NCI-H146 (cell line): ENCODE data around the gene LGALS1.

Experiments used
- DNase-seq: peaks from one replicate; lab custom pipeline; 2025; lab: John Stamatoyannopoulos, UW

LGALS1 gene

DNA sequence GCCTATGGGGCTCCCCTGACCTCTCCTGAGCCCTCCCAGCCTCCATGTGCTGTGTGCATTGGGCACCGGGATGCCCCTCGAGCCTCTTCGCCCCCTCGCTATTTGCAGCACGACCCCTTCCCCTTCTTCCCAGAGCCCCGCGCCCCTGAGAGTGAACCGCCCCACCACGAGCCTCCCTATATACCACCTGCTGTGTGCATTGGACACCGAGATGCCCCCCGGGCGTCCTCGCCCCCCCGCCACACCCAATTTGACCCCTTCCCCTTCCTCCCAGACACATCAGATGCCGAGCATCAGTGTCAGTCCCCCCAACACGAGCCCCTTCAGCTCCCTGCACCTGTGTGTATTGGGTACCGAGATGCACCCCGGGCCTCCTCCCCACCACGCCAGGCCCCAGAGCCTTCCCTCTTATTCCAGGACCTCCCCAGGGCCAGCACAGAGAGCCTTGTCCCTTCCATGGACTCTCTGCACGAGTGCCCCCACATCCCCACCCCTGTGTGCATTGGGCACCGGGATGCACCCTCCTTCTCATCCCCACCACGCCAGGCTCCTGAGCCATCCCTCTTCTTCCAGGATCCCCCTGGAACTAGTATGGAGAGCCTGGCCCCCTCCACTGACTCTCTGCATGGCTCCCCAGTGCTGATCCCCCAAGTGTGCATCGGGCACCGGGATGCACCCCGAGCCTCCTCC, 50.3 kb downstream of the LGALS1 start:
- DNase-seq = no peak

DNA sequence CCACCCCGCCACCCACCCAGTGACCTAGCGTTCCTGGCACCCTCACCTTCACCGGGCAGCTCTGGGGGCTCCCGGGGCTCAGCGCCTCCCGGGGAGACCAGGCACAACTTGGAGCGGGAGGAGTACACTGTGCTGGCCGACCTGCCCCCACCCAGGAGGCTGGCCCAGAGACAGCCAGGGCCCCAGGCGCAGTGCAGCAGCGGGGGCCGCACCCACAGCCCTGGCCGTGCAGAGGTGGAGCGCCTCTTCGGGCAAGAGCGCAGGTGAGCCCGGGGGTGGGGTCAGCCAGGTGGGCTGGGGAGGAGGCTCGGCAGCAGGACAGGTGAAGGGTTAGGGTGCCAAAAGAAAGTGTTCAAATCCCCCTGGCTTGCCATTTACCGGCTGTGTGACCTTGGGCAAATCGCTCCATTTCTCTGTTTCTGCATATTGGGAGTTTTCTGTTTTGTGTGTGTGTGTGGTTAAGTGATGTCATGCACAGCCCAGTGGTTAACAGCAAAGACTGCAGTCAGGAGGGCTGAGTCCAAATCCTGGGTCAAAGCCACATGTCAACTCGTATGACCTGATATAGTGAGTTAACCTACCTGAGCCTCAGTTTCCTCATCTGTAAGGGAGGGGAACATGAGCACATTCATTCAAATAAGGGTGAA, 50.9 kb downstream of the LGALS1 start:
- no peak for DNase-seq

DNA sequence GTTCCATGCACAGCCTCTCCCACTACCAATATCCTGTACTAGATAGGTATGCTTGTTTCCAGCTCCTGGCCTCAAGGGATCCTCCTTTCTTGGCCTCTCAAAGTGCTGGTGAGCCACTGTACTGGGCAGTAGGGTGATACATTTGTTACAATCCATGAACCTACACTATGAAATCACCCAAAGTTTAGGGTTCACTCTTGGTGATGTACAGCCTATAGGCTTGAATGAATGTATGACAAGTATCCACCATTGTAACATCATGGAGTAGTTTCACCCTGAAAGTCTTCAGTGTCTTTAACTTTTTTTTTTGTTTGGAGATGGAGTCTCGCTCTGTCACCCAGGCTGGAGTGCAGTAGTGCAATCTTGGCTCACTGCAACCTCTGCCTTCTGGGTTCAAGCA, 53.2 kb downstream of the LGALS1 start:
- no peak for DNase-seq
